Measurements from ENCODE around the gene CEP55. TPM values are rescaled to one million over a fixed set of nuclear protein-coding genes. Genes with fewer than 3 reads are reported as not detected.
"Not testable (repeated sequence)": the region's sequence is repeated elsewhere in the genome, so short reads cannot be mapped to it uniquely, and the experiment has no call there.

Gene CEP55
- total and polyA plus RNA-seq, 7 donors, result 1.4 to 18.2 (median 1.8) TPM; not detected in 2

DNA sequence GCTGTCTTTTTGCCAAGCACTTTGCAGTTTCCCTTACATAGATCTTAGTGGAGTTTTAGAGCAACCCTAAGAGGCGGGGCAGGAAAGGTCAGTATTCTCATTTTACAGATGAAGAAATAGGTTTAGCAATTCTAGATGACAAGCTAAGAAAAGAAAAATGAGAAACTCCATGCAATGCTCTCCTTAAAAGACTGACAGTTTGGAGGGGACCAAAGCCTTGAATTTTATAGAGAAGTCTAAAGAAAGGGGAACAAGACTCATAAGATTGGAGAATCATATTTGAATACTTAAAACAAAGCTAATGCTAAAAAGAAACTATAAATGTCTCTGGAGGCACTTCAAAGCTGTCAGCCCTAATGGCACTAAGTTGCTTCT, 19.6 kb downstream of the CEP55 start:
- no peak overlapping the region for H3K4me3 ChIP-seq
- no peaks in the 10 kb centered on the region for H3K36me3 ChIP-seq
- H3K4me1 ChIP-seq, result peaks cover 0 to 10% (median 0%) of the 10 kb centered on the region in 4 donors
- H3K9me3 ChIP-seq, result no peaks in the 10 kb centered on the region
- TF ChIP-seq EP300 (IDR thresholded peaks at IDR 0.05) (no peak), CTCF (IDR thresholded peaks at IDR 0.05) (no peak), POLR2AphosphoS5 (IDR thresholded peaks at IDR 0.05) (no peak), POLR2A (IDR thresholded peaks at IDR 0.05) (no peak)
- no peak for DNase-seq
- no peaks in the 10 kb centered on the region for H3K27me3 ChIP-seq
- intact Hi-C loops (cut with DNase I), result no loop called here
- WGBS, 2 donors, result 91 to 97% methylated on average over 1 of the region's 1 CpG
- H3K27ac ChIP-seq, result peak overlapping the region in 2 of 4 donors; percentile 17 to 33

DNA sequence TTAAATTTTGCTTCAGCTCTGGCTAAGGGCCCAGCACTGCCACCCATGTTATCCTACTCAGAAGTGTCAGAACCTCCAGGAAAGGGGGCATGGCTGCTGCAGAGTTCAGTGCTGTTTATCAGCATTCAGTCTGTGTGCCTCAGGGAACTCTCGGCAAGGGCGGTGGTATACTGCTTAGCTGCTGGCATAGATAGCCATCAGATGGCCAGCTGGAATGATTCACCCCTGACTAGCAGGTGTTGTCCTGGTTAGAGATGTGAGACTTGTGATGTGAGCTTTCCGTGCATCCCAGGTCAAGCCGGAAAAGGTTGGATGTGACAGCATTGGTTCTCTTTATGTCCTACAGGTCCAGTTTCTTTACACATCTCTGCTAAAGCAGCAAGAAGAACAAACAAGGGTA, 22.1 kb downstream of the CEP55 start:
- intact Hi-C loops (cut with DNase I), result no loop called here
- WGBS, 2 donors, result 98 to 99% methylated on average over 4 of the region's 4 CpGs
- H3K27ac ChIP-seq, result no peak overlapping the region
- H3K27me3 ChIP-seq, result no peaks in the 10 kb centered on the region
- no peak overlapping the region for H3K4me3 ChIP-seq
- H3K36me3 ChIP-seq, result no peaks in the 10 kb centered on the region
- no peak for DNase-seq
- H3K4me1 ChIP-seq, result peaks cover 0 to 10% (median 0%) of the 10 kb centered on the region in 4 donors
- H3K9me3 ChIP-seq, result no peaks in the 10 kb centered on the region
- TF ChIP-seq CTCF (IDR thresholded peaks at IDR 0.05) (no peak), POLR2A (IDR thresholded peaks at IDR 0.05) (no peak), EP300 (IDR thresholded peaks at IDR 0.05) (no peak), POLR2AphosphoS5 (IDR thresholded peaks at IDR 0.05) (no peak)

DNA sequence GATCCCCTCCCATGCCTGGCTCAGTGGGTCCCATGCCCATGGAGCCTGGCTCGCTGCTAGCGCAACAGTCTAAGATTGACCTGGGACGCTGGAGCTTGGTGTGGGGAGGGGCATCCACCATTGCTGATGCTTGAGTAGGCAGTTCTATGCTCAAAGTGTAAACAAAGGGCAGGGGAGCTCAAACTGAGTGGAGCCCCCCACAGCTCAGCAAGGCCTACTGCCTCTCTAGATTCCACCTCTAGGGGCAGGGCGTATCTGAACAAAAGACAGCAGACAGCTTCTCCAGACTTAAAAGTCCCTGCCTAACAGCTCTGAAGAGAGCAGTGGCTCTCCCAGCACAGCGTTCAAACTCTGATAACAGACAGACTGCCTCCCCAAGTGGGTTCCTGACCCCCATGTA, 38.9 kb downstream of the CEP55 start:
- Histone ChIP-seq H3K9me3 (no peaks in the 10 kb centered on the region), H3K27ac (no peak overlapping the region), H3K27me3 (no peaks in the 10 kb centered on the region), H3K36me3 (no peaks in the 10 kb centered on the region), H3K4me1 (no peaks in the 10 kb centered on the region), H3K4me3 (no peak overlapping the region)
- 94 to 95% methylated on average over 5 of the region's 5 CpGs for WGBS, 2 donors
- TF ChIP-seq EP300 (IDR thresholded peaks at IDR 0.05), result no peak
- no peak for TF ChIP-seq POLR2A (IDR thresholded peaks at IDR 0.05)
- TF ChIP-seq POLR2AphosphoS5 (IDR thresholded peaks at IDR 0.05), result no peak
- no peak for TF ChIP-seq CTCF (IDR thresholded peaks at IDR 0.05)
- DNase-seq, result no peak
- intact Hi-C loops (cut with DNase I), result no loop called here

GRCh38 chr10:93540871-93541270, 44.5 kb downstream of the CEP55 start:
- WGBS, 2 donors, result 94 to 98% methylated on average over 4 of the region's 4 CpGs
- H3K36me3 ChIP-seq; H3K9me3 ChIP-seq; H3K4me3 ChIP-seq; H3K4me1 ChIP-seq; DNase-seq; H3K27me3 ChIP-seq; intact Hi-C loops (cut with DNase I); H3K27ac ChIP-seq: not testable (repeated sequence)

DNA sequence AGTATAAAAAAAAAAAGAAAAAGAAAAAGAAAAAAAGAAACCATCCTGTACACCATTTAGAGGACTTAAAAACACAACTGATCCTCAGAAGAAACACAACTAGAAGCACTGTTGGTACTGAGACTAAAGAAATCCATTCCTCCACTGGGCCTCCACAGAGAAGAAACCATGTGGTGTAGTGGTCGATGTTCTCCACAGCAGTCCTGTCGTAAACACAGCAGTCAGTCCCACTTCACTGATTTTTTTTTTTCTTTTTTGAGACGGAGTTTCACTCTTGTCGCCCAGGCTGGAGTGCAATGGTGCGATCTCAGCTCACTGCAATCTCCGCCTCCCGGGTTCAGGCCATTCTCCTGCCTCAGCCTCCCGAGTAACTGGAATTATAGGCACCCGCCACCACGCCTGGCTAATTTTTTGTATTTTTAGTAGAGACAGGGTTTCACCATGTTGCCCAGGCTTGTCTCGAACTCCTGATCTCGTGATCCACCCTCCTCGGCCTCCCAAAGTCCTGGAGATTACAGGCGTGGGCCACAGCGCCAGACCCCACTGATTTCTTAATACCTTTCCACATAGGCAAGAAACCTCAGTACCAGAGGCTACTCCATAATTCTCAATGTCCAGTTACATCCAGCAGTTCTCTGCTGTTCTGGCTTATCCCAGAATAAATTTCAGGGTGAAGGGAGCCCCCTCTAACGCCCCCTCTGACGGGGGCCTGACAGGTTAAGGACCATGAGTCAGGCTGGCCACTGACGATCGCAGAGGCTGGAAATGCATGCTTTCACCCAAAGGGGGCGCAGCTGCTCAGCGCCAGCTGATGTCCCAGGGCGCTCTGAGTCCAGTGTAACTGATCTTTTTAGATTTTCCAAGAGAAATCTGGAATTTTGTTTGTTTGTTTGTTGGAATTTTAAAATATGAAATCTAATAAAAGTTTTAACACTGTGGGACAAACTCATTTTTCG, 45.3 kb downstream of the CEP55 start:
- intact Hi-C loops (cut with DNase I), result no loop called here
- H3K4me3 ChIP-seq, result peak overlapping the region in 3 of 4 donors; percentile 11 to 33 (median 27)
- TF ChIP-seq POLR2A (IDR thresholded peaks at IDR 0.05) (no peak), CTCF (IDR thresholded peaks at IDR 0.05) (peak; percentile 26 to 72 (median 66))
- no peak overlapping the region for H3K27ac ChIP-seq
- 40 to 59% methylated on average over 23 of the region's 23 CpGs for WGBS, 2 donors
- peaks cover 0 to 9% (median 7%) of the 10 kb centered on the region in 4 donors for H3K4me1 ChIP-seq
- H3K27me3 ChIP-seq, result no peaks in the 10 kb centered on the region
- H3K9me3 ChIP-seq, result no peaks in the 10 kb centered on the region
- H3K36me3 ChIP-seq, result no peaks in the 10 kb centered on the region
- DNase-seq, result peak; percentile 67

Data from sigmoid colon (tissue), 7 donors.